ENCODE measurements around the gene DCLK1.

DCLK1 gene

DNA sequence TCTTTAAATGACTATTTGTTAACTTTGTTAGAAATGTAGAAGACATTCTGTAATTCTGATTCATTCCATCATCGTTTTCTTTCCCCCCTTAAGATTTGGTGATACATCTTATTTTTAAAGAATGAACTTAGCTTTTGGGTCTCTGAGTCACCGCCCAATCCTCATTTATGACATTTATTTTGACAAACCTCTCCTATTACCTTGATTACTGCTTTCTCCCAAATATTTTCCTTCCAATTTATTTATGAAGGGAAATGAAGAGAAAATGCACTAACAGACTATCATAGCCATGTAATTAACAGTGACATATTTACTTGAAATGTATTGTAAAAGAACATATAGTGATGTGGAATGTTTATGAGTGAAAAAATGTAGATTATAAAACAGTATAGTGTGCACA, 241.6 kb downstream of the DCLK1 start:
- no peak for DNase-seq

DNA sequence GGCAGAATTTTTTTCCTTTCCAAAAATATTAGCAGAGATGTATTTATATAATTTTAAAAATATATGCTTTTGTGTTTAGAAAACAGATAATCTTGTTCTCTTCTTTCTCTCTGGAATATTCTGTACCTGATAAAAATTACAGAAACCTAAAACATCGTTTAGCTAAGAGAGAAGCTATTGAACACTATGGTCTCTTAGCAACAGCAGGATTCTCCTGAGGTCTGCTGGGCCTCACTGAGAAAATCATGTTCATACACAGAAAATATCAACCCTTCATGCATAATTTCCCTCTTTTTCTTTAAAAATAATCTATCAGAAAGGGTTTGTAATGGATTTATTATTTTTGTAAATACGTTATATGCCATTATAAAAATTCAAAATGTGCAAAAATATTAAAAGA, 242.2 kb downstream of the DCLK1 start:
- DNase-seq: no peak

DNA sequence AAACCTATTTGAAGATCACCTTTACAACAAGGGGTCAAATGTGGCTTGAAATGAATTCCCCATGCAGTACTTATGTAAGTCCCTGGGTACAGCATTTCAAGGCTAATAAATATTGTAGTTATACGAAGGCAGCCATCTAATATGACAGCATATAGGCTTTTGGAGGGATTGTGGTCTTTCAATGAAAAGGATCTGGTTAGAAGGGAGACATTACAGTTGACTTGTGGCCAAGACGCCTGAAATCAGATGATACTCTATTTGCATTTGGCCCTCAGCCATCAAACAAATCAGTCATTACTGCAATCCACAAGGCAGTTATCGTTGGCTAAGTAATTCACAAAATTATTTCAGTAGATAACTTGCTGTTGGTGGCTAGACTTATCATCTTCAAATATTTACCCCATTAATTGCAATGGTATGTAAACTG, 242.7 kb downstream of the DCLK1 start:
- no peak for DNase-seq

DNA sequence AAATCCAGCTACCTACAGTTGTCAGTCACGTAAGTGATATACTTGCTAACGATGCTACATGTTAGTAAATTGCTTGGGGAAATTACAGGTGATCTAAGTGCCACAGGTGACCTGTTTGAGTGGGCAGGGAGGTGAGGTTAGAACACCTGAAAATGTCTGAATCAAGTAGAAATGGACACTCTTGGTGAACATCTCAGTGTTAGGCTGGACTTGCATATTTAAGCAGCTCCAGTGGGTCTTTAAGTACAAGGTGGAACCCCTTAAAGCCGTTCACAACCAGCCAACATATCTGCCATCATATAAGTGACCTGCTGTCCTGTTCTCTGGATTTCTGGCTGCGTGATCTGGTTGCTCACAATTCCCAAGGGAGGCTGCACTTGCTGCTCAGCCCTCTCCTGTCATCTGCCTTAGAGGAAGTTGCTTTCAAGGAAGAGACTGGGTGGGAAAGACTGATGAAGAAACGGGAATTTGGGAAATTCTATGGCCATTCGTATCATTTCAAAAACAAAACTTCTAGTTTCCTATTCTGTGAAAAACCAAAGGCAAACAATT, 244.0 kb downstream of the DCLK1 start:
- DNase-seq: no peak

DNA sequence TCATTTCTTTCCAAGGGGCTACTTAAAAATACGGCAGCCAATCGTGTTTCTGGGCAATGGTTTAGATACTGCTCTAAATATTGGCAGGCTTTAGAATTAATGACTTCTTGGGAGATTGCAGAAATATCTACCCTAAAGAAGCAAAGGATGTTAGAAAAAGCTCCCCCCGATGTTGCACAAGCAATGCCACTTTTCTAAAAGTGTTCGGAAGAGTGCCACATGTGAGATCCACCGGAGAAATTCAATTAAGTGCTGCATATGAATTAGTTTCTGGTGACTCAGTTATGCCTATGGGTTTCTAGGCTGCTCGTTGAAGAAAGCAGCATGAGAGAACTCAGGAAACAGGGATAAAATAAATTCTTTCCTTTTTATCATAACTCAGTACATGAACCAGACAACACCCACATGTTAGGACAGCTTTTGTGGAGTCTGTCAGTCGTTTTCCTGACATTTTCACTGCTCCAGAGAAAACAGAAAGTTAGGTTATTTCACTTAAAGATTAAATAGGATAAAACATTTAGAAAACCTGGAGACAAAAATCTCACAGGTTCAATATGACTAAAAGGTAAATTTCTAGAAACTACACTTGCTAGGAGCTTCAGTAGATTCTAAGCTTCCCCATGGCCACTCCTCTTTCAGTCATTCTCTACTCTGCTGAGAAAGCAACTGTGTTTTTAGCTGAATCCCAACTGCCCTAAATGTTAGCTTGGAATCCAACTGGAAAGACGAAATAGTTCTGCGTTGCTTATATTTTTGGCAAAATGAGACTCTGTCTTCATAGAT, 244.7 kb downstream of the DCLK1 start:
- no peak for DNase-seq

DNA sequence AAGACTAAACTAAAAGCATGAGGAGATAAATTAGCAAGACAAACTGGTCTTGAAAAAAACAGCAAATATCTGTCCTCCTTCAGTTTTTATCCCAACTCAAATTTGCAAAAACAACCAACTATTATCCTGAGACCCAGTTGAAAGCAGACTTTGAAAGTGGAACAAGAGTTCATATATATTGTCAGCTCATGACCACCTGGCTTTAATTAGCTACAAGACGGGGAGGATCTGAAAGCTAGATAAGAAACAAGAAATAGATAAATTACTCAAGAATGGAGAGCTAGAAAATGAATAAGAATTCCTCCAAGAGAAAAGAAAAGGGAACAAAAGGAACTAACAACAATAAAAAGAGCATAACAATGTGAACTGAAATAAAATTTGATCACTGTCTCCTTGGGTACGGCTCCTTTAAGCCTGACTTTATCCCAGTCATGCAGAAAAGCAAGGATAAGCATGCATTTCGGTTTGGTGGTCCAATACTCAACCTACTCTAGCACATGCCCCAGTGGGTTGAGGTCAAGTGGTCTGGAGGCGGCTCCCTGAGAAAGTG, 246.9 kb downstream of the DCLK1 start:
- no peak for DNase-seq

DNA sequence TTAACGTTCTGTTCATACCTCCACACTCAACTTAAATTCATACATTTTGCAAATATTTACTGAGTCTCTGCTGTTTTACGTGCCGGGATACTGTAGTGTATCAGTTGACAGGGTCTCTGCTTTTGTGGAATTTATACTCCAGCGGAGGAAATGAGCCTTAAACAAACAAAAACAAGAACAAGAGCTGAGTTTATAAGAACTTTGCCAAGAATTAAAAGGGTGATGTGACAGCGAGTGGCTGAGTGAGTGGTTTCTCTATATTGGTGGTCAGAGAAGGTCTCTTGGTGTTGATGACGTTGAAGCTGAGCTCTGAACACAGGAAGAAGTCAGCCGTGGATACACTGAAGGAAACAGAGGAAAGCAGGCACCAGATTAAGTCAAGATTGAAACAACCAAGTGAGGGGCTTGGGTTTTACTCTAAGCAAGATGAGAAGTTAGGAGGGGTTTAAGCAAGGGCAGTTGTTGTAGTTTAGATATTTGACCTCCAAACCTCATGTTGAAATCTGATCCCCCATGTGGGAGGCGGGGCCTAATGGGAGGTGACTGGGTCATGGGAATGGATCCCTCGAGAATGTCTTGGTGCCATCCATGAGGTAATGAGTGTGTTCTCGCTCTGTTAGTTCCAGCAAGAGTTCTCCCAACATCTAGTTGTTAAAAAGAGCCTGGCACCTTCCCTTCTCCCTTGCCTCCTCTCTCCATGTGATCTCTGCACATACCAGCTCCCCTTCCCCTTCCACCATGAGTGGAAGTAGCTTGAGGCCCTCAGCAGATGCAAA, 248.3 kb downstream of the DCLK1 start:
- DNase-seq: no peak

DNA sequence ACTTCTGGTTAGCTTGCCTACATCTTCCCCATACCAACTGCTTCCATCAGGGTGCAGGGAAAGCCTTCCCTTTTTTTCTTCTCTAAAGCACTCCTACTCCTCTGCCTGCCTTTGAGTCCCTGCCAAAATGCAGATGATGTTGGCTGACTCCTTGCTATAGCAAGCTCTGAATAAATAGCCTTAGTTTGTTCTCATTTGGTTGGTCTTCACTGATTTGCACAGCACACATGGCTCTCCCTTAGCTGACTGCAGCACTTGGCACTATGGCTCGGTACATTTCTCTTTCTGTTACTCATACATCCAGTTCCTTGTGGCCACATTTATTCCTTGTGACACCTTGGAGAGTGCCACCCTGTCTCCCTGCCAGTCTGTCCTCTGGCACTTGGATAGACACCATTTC, 249.8 kb downstream of the DCLK1 start:
- no peak for DNase-seq

DNA sequence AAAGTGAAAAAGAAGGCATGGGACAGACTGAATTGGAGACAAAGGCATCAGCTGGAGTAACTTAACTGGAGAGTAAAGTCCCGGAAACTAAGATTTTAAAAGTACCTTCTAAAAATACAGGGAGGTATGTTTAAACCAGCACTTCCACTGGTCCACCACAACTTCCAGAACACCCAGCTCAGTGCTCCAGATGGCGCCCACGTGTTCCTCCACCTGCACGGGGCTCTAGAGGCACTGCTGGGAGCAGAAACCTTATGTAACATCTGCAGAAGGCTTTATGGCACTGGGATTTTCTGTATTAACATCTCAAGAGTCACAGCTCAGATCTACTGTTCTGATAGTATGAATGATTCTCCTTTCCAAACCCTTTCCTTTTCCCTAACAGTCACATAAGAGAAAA, 252.1 kb downstream of the DCLK1 start:
- no peak for DNase-seq

DNA sequence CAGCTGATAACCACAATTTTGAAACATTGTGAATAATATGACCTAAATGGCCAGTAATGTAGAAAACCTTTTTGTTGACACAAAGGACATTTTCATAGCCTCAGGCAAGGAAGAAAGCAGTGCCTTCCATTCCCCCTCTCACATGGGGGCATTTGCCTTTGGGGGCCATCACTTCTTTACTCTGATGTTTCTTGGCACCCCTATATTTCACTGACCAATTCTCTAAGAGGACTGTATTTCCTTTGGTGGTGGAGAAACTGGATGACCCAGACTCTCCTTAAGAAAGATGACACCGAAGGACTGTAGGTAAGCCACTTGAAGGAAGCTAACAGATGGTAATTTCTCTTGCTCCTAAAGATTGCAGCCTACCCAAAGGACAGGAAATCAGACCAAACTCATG, 254.6 kb downstream of the DCLK1 start:
- DNase-seq: no peak

DNA sequence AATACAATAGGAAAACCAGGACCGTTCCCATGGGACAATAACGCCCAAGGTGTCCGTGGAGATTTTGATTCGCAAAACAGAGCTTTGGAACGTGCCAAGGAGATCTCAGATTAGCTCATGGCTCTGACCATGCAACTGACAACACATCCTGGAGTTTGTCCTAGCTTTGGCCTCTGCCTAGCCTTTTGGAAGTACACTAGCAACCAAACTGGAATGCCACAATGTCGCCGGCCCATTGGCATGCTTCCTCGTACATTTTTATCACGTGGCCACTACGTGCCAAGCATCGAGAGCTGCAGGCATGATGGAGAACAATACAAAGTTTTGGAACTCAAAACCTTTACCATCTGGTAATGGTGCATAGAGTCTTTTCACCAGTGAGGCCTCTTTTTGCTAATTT, 256.5 kb downstream of the DCLK1 start:
- DNase-seq: no peak

DNA sequence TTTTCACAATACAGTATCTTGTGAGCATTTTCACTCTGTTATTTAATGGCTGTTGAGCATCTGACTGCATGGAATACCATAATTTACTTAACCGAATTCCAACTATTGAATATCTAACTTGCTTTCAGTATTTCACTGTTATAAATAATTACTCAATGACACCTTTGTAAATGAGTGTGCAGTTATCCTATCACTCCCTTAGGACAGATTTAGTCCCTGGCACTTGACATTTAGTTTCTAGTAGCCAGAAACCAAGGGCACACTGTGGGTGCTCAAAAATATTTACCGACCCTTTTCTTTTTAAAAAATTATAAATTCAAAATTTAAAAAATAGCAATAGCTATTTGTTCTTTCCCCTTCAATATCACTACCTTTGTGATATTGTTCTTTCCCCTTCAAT, 258.8 kb downstream of the DCLK1 start:
- DNase-seq: no peak

DNA sequence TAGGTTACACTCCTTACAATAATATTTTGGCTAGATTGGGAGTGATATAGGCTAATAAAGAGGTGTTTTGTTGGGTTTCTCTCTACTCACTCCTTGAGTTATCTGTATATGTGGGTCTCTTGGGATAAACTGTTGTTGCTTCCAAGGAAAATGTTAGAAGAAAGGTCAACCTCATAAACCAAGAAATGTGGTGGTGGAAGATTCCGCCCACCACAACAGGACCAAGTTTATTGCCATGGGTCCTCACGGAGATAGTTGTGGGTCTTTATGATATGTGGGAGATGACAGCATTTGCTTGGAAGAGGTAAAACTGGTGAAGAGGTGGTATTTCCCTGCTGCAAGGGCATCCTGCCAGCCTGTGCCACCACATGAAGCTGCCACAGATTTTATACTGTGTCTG, 259.6 kb downstream of the DCLK1 start:
- DNase-seq: no peak

DNA sequence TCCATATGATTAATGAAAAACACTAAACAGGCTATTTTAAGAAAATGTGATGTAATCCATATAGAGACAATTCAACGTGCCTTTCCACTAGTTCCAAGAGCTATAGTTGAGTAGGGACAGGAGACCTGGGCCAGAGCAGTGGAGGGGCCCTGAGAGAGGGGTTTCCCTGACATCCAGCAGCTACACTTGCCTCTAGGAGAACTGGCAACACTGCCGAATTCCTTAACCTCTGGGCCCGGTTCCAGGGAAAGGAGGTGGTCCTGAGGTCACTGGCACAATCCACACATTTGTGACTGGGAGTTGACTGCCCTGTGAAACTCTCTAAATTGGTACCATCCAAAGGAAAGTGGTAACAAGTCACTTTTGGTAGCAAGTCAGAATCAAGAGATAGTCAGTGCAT, 264.4 kb downstream of the DCLK1 start:
- DNase-seq: no peak

DNA sequence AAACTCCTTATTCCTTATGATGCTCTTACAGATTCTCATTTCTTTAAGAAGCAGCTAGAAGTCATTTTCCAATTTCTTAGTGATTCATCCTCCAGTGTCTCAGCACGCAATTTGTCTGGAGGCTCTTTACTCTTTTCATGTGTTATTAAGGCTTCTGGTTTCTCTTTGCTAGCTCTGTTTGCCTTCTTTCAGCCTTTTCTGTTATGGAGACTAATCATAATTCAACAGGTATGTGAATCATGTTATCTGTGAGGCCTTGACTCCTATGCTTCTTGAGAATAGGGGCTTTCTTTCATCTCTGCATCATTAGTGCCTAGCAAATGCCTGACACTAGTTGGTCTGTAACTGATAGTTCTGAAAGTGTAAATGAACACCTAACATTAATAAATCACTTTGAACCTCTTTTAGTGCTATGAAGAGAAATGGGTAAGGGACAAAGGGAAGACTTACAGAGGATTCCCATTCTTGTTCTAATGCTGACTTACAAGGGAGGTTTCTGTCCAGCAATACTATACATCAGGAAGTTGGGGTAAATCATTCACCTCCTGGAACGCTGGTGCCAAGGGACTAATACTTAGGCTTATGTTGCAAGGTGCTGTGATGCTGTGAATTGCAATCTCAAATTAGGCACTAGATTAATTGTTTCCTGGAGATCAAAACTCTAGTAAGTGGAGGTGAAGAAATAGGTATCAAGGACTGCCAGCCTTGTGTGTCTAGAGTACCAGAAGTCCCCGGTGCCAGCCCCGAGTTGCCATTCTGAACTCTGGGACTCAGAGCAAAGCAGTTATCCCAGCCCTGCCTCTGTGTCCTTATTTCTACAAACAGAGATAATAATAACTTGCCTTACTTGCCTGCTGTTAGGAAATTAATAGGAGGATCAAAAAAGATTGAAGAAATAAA, 265.6 kb downstream of the DCLK1 start:
- DNase-seq: no peak

DNA sequence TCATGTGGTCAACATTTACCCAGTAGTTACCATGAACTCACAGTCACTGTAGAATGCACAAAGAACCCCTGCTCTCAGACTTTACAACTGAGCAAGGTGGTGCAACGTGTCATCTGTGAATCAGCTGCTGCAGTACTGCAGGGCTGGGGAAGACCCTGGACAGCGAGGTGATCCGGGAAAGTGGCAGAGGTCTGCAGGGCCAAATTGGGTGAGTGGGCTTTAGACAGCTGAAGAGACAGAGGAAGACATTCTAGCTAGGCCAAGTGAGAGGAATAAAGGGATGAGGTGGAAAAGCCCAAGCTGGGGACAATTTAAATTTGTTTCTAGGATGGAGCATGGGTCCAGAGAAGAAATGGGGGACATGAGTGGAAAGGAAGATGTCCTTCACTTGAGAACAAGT, 270.5 kb downstream of the DCLK1 start:
- DNase-seq: no peak

DNA sequence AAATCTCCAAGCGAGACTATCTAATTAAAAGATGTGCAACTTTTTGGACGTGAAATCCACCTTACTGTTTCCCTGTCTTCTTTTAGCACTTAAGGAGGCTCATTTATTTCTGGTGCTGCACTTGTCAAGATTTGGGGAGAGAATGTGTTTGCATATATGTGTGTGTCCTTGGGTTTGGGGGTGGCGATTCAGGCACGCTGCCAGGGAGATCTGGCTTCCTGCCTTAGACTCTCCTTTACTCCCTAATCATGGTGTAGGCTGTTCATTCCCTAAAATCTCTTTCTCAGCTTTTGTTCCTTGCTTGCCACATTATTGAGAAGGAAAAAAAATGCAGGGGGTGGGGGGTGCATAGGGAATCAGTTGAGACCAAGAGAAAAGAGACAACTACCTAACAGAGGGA, 271.2 kb downstream of the DCLK1 start:
- DNase-seq: no peak

DNA sequence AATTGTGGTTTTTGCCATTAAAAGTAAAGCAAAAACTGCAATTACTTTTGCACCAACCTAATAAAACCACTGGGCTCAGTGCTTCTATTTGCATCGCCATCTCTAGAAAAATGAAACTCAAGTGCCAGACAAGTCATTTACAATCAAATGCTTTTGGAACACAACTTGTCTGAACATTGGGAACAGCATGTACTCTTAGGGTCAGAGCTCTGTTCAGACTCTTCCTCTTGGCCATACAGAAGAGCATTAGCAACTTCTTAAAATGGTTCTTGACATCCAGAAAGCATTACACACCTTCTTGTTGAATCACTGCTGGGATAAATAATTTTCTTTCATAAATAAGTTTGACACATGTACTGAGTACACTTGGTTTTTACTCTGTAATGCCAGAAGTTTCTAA, 272.5 kb downstream of the DCLK1 start:
- no peak for DNase-seq

DNA sequence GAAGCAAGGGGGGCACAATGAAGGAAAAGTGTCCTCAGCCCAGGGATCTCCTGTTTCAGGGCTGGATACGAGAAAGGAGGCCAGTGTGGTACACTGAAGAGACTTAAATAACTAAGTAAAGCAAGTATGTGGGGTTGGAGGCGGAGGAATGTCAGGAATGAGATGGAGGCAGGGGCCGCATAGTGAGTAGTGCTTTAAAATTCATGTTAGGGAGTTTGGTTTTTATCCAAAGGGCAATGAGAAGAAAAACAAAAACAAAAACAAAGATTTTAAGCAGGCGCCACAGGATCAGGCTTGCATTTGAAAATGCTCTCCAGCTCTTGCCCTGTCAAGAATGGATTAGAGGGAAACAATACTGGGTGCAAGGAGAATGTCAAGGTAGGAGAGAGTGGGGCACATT, 273.4 kb downstream of the DCLK1 start:
- DNase-seq: no peak

DNA sequence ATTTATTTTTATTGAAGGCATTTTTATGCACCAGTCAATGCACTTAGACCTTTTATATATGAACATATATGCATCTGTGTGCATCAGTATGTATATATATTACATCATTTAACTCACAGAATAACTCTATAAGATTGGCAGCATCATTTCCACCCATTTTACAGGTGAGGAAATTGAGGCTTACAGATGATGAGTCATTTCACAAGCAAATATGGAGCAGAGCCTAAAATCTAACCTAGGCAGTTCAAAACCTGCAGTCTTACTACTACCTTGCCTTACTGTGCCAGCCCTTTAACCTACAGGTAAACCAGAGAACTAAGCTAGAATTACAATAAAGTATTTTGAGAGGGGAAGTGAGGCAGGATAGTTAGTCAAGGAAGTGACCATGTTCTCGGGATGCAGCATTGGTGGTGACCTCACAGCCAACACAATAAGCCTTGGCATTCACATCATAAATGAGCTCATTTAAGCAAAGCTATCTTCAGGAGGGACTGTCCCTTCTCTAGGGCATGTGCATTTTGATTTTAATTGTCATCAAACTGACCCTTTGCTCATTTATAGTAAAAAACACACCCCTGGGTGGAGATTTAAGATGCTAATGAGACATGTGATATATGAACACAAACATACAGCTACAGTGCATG, 274.3 kb downstream of the DCLK1 start:
- no peak for DNase-seq

DNA sequence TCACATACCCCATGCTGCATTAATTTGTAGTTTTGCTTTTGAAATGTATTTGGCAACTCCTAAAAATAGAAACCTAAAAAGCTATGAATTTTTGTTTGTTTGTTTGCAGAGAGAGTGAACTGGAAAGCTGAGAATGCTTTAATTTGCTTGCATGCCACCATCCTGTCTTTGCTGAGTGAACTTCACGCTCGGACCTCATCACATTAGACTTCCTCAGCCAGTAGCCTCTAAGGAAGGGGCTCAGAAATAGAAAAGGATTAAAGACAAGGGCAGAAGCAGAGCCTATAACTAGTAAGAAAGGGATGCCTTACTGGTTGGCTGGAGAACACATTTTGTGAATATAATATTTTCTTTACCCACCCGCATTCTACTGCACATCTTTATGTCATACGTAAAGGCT, 275.1 kb downstream of the DCLK1 start:
- DNase-seq: no peak

DNA sequence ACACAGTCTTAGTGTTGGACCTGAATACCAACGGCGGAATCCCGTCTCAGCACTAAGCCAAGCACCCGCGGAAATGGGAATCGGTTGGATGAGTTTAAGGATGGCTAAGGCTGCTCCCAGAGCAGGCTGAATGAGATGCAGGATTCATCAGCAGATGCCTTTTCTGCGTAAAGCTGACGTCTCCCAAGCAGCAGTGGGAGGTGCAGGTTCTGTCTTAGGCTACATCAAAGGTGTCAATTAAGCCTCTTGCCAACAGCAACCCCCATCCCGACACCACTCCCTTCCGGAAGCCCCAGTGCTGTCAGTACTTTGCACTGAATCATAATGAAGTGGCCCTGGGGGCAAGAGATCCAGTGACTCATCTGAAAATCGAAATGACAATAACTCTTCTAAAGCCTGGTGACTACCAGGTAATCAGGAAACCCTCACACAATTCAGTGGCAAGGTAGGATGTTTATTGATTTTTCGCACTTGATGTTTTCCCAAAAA, 275.6 kb downstream of the DCLK1 start:
- DNase-seq: no peak

Data from activated effector memory CD4-positive, alpha-beta T cell treated with anti-CD3 and anti-CD28 coated beads, Interleukin-2, amount 50 U/mL, for 16 hours (primary cell).